HG02885 (cell line): ENCODE data around the gene CRELD1.
A peak's percentile ranks its signal among the peaks of the same experiment; 100 is the strongest.
"Not testable (repeated sequence)": the region's sequence is repeated elsewhere in the genome, so short reads cannot be mapped to it uniquely, and the experiment has no call there.

Source experiments
- ATAC-seq: cut with Tn5 transposase; IDR thresholded peaks from one replicate; pipeline ENCODE4 v1.9.1; 2021; ENCODE audit warnings: mild to moderate bottlenecking; ENCODE audit not compliant: unreplicated experiment, poor library complexity

Gene CRELD1

GRCh38 chr3:9933561-9934234 lies at the start of gene CRELD1:
CRELD1 (plus strand) TSS chr3:9933834; CDS start chr3:9934439, 605 bp downstream.
- ATAC-seq, result peak; percentile 87

- ATAC-seq, result no peak
Measured at GRCh38 chr3:9884555-9885165, 49.0 kb upstream of the CRELD1 start.

GRCh38 chr3:9886328-9886727 lies 47.3 kb upstream of the CRELD1 start:
- no peak for ATAC-seq

GRCh38 chr3:9887480-9887879 lies 46.2 kb upstream of the CRELD1 start:
- ATAC-seq, result no peak

- ATAC-seq, result no peak
Measured at GRCh38 chr3:9888540-9888939, 45.1 kb upstream of the CRELD1 start.

GRCh38 chr3:9889405-9889804 lies 44.2 kb upstream of the CRELD1 start:
- ATAC-seq, result no peak

- ATAC-seq, result peak; percentile 88
Measured at GRCh38 chr3:9890249-9891071, 43.2 kb upstream of the CRELD1 start, which contains the start of gene JAGN1. JAGN1 (plus strand) TSS chr3:9890610; CDS start chr3:9890723, 113 bp downstream.

- ATAC-seq, result no peak
Measured at GRCh38 chr3:9891072-9891622, 42.5 kb upstream of the CRELD1 start.

- no peak for ATAC-seq
Measured at GRCh38 chr3:9893739-9894138, 39.9 kb upstream of the CRELD1 start.

GRCh38 chr3:9895715-9896114 lies 37.9 kb upstream of the CRELD1 start:
- ATAC-seq, result not testable (repeated sequence)

GRCh38 chr3:9896755-9897407 lies 36.8 kb upstream of the CRELD1 start:
- not testable (repeated sequence) for ATAC-seq

- ATAC-seq, result no peak
Measured at GRCh38 chr3:9897408-9898372, 35.9 kb upstream of the CRELD1 start.

- ATAC-seq, result no peak
Measured at GRCh38 chr3:9898467-9899241, 35.0 kb upstream of the CRELD1 start.

GRCh38 chr3:9899289-9899791 lies 34.3 kb upstream of the CRELD1 start:
- no peak for ATAC-seq

- ATAC-seq, result not testable (repeated sequence)
Measured at GRCh38 chr3:9900965-9901415, 32.6 kb upstream of the CRELD1 start.

- ATAC-seq, result no peak
Measured at GRCh38 chr3:9901967-9902366, 31.7 kb upstream of the CRELD1 start.

GRCh38 chr3:9902372-9903237 lies 31.0 kb upstream of the CRELD1 start, which contains the start of gene IL17RE:
IL17RE (plus strand) TSS chr3:9902848; CDS start chr3:9902933, 85 bp downstream.
- ATAC-seq, result no peak
